Brain pericyte (primary cell): Measurements from ENCODE around the gene SEZ6L2.
"Not testable (repeated sequence)": the region's sequence is repeated elsewhere in the genome, so short reads cannot be mapped to it uniquely, and the experiment has no call there.

Experiments
- DNase-seq: peaks from one replicate; pipeline ENCODE4 v3.0.0-alpha.2; 2012; ENCODE audit warnings: low read depth, low spot score

Gene SEZ6L2

DNA sequence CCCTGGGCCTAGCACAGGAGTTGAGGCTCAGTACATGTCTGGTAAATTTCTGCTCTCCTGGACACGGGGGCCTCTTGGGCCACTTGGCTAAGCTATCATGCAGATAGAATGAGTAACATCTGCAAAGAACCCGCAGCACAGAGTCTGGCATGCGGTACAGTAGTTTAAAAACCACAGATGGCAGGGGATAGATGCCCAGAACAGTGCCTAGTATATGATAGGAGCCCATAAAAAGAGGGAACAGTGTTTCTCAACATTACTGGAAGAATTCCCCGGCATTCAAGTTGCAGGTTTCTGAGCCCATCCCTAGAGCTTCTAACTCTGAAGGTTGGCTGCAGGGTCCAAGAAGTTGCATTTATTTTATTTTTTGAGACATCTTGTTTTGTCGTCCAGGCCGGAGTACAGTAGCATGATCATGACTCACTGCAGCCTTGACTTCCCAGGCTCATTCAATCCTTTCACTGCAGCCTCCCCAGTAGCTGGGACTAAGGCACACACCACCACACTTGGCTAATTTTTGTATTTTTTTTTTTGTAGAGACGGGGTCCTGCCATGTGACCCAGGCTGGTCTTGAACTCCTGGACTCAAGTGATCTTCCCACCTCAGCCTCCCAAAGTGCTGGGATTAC, 42.1 kb downstream of the SEZ6L2 start:
- no peak for DNase-seq

GRCh38 chr16:29854520-29855100, 44.7 kb downstream of the SEZ6L2 start:
- DNase-seq, result no peak

DNA sequence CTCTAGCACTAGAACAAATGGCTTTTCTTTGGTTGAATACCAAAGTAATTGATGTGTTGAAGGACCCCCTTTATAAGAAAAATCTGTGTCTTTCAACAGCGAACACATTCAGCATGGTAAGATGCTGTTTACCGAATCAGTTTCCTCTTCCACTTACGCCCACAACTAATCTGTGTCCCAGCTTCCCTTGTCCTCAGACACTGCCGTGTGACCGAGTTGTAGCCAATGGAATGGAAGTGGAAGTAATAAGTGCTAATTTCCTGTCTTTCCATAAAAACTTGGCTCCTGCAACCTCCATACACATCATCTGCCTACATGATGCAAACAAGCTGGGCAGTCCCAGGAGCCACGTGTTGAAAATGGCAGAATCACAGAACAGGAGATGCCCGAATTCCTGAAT, 46.7 kb downstream of the SEZ6L2 start:
- no peak for DNase-seq

DNA sequence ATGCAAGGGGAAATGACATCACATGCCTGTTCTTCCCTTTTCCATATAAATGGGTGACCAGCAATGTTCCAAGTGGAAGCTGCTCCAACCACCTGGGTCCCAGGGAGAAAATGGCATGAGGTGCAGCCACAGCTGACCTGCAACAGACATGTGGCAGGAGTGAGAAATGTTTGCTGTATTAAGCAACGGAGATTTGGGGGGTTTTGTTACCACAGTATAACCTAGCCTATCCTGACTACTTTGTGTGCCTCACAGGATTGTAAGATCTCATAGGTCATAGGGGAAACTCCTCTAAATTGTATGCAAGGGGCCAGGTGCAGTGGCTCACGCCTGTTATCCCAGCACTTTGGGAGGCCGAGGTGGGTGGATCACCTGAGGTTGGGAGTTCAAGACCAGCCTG, 48.4 kb downstream of the SEZ6L2 start:
- DNase-seq, result no peak

GRCh38 chr16:29849505-29849904, 49.8 kb downstream of the SEZ6L2 start:
- DNase-seq, result no peak

DNA sequence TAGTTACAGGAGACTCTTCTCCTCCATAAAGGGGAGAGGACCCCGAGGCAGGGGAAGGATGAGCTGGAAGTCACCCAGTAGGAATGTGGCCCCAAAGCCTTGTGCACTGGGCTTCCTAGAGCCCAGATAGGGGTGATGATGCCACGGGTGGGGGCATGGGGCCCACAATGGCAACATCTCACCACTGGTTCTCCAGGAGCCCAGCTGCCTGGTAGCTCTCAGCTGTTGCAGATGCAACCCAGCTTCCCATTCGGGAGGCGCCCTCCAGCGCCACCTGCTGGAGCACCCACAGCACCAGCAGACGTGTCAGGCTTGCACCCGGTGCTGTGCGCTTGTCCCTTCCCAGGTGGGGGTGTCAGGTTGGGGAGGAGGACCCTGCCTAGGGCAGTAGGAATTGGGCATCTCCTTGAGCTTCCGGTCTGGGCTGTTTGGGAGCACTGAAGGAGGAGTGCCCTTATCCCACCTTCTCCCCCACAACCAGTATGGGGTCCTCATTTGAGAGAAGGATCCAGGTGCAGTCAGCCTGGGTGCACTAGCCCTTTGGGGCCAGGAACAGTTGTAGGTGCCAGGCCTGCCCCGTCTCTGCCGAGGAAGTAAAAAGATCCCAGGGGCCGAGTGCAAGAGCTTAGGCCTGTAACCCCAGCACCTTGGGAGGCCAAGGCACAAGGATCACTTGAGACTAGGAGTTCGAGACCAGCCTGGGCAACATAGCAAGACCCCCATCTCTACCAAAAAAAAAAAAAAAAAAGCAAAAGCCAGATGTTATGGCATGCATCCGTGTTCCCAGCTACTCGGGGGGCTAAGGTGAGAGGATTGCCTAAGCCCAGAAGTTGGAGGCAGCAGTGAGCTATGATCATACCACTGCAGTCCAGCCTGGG, 50.7 kb downstream of the SEZ6L2 start:
- DNase-seq, result no peak

- DNase-seq, result no peak
Measured at GRCh38 chr16:29845656-29846055, 53.7 kb downstream of the SEZ6L2 start.

- no peak for DNase-seq
Measured at GRCh38 chr16:29844575-29845331, 54.6 kb downstream of the SEZ6L2 start.

DNA sequence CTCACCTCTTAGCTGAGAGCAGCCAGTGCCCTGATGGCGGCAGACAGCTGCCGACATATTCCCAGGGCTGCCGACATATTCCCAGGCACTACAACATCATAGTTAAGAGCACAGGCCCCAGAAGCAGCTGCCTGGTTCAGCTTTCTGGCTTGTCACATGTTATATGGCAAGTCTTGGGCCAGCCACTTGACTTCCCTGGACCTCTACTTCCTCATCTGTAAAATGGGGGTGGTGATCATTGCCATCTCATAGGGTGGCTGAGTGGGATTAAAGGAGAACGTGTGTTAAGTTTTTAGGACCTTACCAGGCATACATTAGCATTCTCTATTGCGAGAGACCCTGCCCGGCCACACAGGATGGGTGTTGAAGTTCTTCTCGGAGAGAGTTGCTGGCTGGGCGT, 55.4 kb downstream of the SEZ6L2 start:
- DNase-seq, result no peak

DNA sequence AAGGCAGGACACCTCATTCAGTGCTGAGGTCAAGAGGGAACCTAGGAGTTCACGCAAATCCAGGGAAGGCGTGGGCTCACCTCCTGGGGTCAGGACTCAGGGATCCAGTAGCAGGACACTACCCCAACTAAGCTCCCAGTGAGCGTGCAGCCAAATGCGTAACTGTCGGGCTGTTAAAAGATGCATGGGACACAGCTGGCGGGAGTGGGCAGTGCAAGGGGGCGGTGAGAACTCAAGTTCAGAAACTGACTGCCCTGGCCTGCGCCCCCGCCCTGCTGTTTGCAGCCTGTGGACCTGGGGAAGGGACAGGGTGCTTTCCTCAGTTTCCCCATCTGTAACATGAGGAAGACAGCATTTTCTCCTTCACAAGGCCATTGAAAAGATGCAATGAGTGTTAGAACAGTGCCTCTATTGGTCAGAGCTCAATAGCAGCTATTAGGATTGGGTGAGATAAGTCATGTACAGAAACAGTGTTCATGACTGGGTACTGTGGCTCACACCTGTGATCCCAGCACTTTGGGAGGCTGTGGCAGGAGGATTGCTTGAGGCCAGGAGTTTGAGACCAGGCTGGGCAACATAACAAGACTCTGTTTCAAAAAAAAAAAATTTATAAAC, 56.5 kb downstream of the SEZ6L2 start:
- DNase-seq, result no peak

DNA sequence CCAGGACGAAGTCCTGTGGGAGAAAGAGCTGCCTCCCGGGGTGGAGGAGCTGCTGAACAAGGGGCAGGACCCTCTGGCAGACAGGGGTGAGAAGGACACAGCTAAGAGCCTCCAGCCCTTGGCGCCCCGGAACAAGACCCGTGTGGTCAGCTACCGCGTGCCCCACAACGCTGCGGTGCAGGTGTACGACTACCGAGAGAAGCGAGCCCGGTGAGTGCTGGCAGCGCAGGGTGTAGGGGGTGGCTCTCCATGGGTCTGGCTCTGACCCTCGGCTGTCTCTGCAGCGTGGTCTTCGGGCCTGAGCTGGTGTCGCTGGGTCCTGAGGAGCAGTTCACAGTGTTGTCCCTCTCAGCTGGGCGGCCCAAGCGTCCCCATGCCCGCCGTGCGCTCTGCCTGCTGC, 57.7 kb downstream of the SEZ6L2 start:
- no peak for DNase-seq

GRCh38 chr16:29840240-29840639, 59.1 kb downstream of the SEZ6L2 start:
- no peak for DNase-seq

DNA sequence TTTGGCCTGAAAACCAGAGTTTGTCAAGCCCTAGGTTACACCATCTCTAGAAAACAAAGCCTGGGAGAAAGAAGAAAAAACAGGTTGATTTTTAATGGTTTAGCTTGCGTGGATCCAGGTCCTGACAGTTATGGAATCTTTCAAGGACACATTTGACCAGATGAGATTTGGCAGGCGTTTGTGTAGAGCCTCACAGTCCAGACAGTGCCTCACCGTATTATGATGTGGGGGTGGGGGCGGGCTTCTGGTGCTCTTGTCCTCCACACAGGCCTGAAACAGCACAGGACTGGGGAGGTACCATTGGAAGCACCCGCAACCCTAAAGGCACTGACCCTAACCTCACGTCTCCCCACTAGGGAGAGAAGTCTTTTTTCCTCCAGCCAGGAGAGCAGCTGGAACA, 59.5 kb downstream of the SEZ6L2 start:
- no peak for DNase-seq

DNA sequence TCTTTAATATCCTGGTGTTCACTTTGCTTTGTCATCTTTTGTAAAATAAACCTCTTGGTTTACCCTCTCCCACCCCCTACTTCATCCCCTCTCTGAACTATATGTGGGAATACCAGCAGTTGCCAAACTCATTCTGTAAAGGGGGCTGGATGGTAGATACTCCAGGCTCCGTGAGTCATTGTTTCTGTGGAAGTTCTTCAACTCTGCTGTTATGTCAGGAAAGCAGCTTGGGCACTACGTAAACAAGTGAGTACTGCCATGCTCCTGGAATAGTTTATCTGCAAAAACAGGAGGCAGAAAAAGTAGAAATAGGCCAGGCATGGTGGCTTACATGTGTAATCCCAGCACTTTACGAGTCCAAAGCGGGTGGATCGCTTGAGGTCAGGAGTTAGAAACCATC, 61.5 kb downstream of the SEZ6L2 start:
- DNase-seq, result no peak

- DNase-seq, result no peak
Measured at GRCh38 chr16:29836623-29837022, 62.7 kb downstream of the SEZ6L2 start.

GRCh38 chr16:29835926-29836325, 63.4 kb downstream of the SEZ6L2 start:
- DNase-seq, result no peak

GRCh38 chr16:29834079-29834478, 65.3 kb downstream of the SEZ6L2 start:
- DNase-seq, result no peak

- DNase-seq, result not testable (repeated sequence)
Measured at GRCh38 chr16:29833219-29833618, 66.1 kb downstream of the SEZ6L2 start.

GRCh38 chr16:29831490-29831889, 67.9 kb downstream of the SEZ6L2 start:
- DNase-seq, result no peak

DNA sequence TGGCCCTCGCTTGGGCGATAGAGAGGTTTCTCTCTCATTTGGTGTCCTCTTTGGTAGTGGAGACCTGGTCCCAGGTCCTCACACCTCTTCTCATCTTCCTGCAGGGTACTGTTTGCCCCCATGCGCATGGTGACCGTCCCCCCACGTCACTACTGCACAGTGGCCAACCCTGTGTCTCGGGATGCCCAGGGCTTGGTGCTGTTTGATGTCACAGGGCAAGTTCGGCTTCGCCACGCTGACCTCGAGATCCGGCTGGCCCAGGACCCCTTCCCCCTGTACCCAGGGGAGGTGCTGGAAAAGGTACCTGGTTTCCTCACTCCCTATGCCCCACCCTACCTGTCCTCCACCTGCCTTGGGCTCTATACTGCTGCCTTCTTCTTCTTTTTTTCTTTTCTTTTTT, 68.6 kb downstream of the SEZ6L2 start:
- no peak for DNase-seq

DNA sequence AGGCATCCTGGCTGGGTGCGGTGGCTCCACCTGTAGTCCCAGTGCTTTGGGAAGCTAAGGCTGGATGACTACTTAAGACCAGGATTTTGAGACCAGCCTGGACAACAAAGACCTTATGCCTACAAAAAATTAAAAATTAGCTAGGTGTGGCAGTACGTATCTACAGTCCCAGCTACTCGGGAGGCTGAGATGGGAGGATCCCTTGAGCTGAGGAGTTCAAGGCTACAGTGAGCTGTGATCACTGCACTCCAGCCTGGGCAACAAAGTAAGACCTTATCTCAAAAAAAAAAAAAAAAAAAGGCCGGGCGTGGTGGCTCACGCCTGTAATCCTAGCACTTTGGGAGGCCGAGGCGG, 73.0 kb downstream of the SEZ6L2 start:
- DNase-seq, result no peak
